HCT116 (cell line): ENCODE results near the gene PCDH1. TPM values are rescaled to one million over a fixed set of nuclear protein-coding genes. Genes with fewer than 3 reads are reported as not detected.

Experiments
- ATAC-seq: fragments of 200-7000 bp; cut with Tn5 transposase; 2 replicates; pipeline ENCODE4 v1.9.1; 2020; ENCODE audit warnings: mild to moderate bottlenecking, moderate library complexity
- BruUV-seq: library from RNA; stranded (reverse); fragments of 400-500 nt; replicated peaks from 2 replicates; lab custom pipeline; 2021; lab: Mats Ljungman, UMichigan
- CTCF ChIA-PET: fragments of 300-600 bp; sonication (Branson Sonifier 250); formaldehyde crosslinking; loops from one replicate; lab custom pipeline; 2021; ENCODE audit warnings: antibody characterized with exemption; lab: Charles Lee
- POLR2A ChIA-PET: fragments of 300-600, 350-600 bp; sonication (Branson Sonifier 250); formaldehyde crosslinking; loops from one replicate; lab custom pipeline; 2021; ENCODE audit warnings: antibody characterized with exemption; lab: Charles Lee
- RAD21 ChIA-PET, 2 experiments: fragments of 300-600 bp; sonication (Branson Sonifier 250); formaldehyde crosslinking; loops; one replicate each; lab custom pipeline; 2023; ENCODE audit warnings: low total read pairs in 2 of 2; ENCODE audit not compliant: uncharacterized antibody in 2 of 2, unreplicated experiment in 2 of 2, low non-redundant PET in 1 of 2; lab: Charles Lee
- DNase-seq: peaks from one replicate; pipeline ENCODE4 v3.0.0-alpha.2; 2010; ENCODE audit warnings: low read depth, low spot score
- H2AFZ ChIP-seq: fragments of 200-600 bp; shearing (Covaris generic), sonication (generic); 2 replicates; pipeline ENCODE4 v1.6.1; 2017; ENCODE audit warnings: low read depth, mixed run types, mixed read lengths, antibody characterized with exemption, low read length; ENCODE audit not compliant: poor library complexity, severe bottlenecking
- H3K27ac ChIP-seq: 2 replicates; pipeline ENCODE4 v1.5.1; 2012; ENCODE audit warnings: low read depth, low read length
- H3K27me3 ChIP-seq: fragments of 200-600 bp; sonication (generic); 2 replicates; pipeline ENCODE4 v1.6.1; 2016; ENCODE audit warnings: mixed run types, low read length, mixed read lengths; ENCODE audit not compliant: insufficient read depth
- H3K36me3 ChIP-seq, 2 experiments: fragments of 200-500 bp in 1 of 2; fragments of 200-600 bp in 1 of 2; sonication (Bioruptor generic) in 1 of 2; sonication (generic) in 1 of 2; 2 replicates each; pipeline versions ENCODE4 v1.5.1 to v1.6.1; 2014 to 2016; ENCODE audit warnings: low read length in 2 of 2, inconsistent platforms in 1 of 2, mixed read lengths in 1 of 2, mixed run types in 1 of 2; ENCODE audit not compliant: insufficient read depth in 2 of 2, control insufficient read depth in 1 of 2
- H3K4me1 ChIP-seq, 2 experiments: fragments of 200-600 bp in 1 of 2; sonication (generic) in 1 of 2; 2 replicates each; pipeline versions ENCODE4 v1.5.1 to v1.6.1; 2012 to 2017; ENCODE audit warnings: low read length in 2 of 2, inconsistent platforms in 1 of 2, mild to moderate bottlenecking in 1 of 2, mixed read lengths in 1 of 2, mixed run types in 1 of 2, moderate library complexity in 1 of 2; ENCODE audit not compliant: insufficient read depth in 2 of 2, control insufficient read depth in 1 of 2
- H3K4me2 ChIP-seq: fragments of 200-600 bp; sonication (generic); 2 replicates; pipeline ENCODE4 v1.6.1; 2017; ENCODE audit warnings: mixed run types, low read length, mixed read lengths
- H3K4me3 ChIP-seq, 2 experiments: fragments of 200-600 bp in 1 of 2; sonication (generic) in 1 of 2; replicated peaks in 1 of 2; 2 replicates each; pipeline ENCODE4 v1.5.1; 2011 to 2016; ENCODE audit warnings: low read length in 2 of 2, control low read depth in 1 of 2, low read depth in 1 of 2, mild to moderate bottlenecking in 1 of 2, mixed read lengths in 1 of 2, mixed run types in 1 of 2
- H3K79me2 ChIP-seq: fragments of 200-600 bp; sonication (generic); 2 replicates; pipeline ENCODE4 v1.6.1; 2017; ENCODE audit warnings: mild to moderate bottlenecking, mixed run types, low read length, moderate library complexity, mixed read lengths; ENCODE audit not compliant: insufficient read depth
- H3K9ac ChIP-seq: fragments of 200-600 bp; sonication (generic); 2 replicates; pipeline ENCODE4 v1.6.1; 2016; ENCODE audit warnings: low read length, mixed read lengths
- H3K9me2 ChIP-seq: fragments of 200-600 bp; sonication (generic), shearing (Covaris generic); 2 replicates; pipeline ENCODE4 v1.6.1; 2017; ENCODE audit warnings: mixed run types, mild to moderate bottlenecking, moderate library complexity; ENCODE audit not compliant: insufficient read depth
- H3K9me3 ChIP-seq, 2 experiments: fragments of 200-500 bp in 1 of 2; fragments of 200-600 bp in 1 of 2; sonication (Bioruptor generic) in 1 of 2; sonication (generic) in 1 of 2; 2 replicates each; pipeline ENCODE4 v1.6.1; 2014 to 2017; ENCODE audit warnings: low read length in 2 of 2, mixed read lengths in 2 of 2, inconsistent platforms in 1 of 2, low read depth in 1 of 2, mild to moderate bottlenecking in 1 of 2, mixed run types in 1 of 2, moderate library complexity in 1 of 2; ENCODE audit not compliant: control insufficient read depth in 1 of 2, insufficient read depth in 1 of 2
- H4K20me1 ChIP-seq: fragments of 200-600 bp; sonication (generic), shearing (Covaris generic); 2 replicates; pipeline ENCODE4 v1.6.1; 2017; ENCODE audit warnings: mixed run types, mild to moderate bottlenecking, moderate library complexity; ENCODE audit not compliant: insufficient read depth
- CBX3 ChIP-seq: IDR thresholded peaks from 2 replicates; pipeline ENCODE4 v1.6.1; 2012; ENCODE audit warnings: low read depth
- CEBPB ChIP-seq: IDR thresholded peaks from 2 replicates; pipeline ENCODE4 v1.6.1; 2012; ENCODE audit warnings: low read depth
- CTCF ChIP-seq, 3 experiments: fragments of 200-600 bp in 1 of 3; sonication (generic) in 1 of 3; IDR thresholded peaks in 2 of 3; conservative IDR thresholded peaks in 1 of 3; 2 replicates each; pipeline ENCODE4 v1.5.1; 2012 to 2017; ENCODE audit warnings: low read depth in 2 of 3, low read length in 2 of 3, antibody characterized with exemption in 1 of 3, borderline replicate concordance in 1 of 3, control low read depth in 1 of 3, mild to moderate bottlenecking in 1 of 3, mixed read lengths in 1 of 3, mixed run types in 1 of 3, moderate library complexity in 1 of 3; ENCODE audit not compliant: insufficient read depth in 1 of 3
- EZH2phosphoT487 ChIP-seq: fragments of 200-600 bp; IDR thresholded peaks from 2 replicates; pipeline ENCODE4 v1.6.1; 2018; ENCODE audit warnings: antibody characterized with exemption, borderline replicate concordance
- MAX ChIP-seq: IDR thresholded peaks from 2 replicates; pipeline ENCODE4 v1.6.1; 2012
- POLR2A ChIP-seq: IDR thresholded peaks from 2 replicates; pipeline ENCODE4 v1.7.0; 2011; ENCODE audit warnings: borderline replicate concordance; ENCODE audit not compliant: insufficient read depth, insufficient read length; ENCODE audit errors: extremely low read depth
- POLR2AphosphoS5 ChIP-seq: IDR thresholded peaks from 2 replicates; pipeline ENCODE4 v1.6.1; 2011; ENCODE audit warnings: mild to moderate bottlenecking, low read depth, low read length, moderate library complexity
- RAD21 ChIP-seq: IDR thresholded peaks from 2 replicates; pipeline ENCODE4 v1.6.1; 2012; ENCODE audit warnings: low read depth, mild to moderate bottlenecking
- REST ChIP-seq: IDR thresholded peaks from 2 replicates; pipeline ENCODE4 v1.6.1; 2012; ENCODE audit warnings: low read depth
- SIN3A ChIP-seq: IDR thresholded peaks from 2 replicates; pipeline ENCODE4 v1.6.1; 2012; ENCODE audit warnings: low read depth
- SP1 ChIP-seq: IDR thresholded peaks from 2 replicates; pipeline ENCODE4 v1.6.1; 2012; ENCODE audit warnings: low read depth
- SRF ChIP-seq: IDR thresholded peaks from 2 replicates; pipeline ENCODE4 v1.6.1; 2012; ENCODE audit warnings: low read depth
- TCF7L2 ChIP-seq: IDR thresholded peaks from 2 replicates; pipeline ENCODE4 v1.7.0; 2011; ENCODE audit warnings: borderline replicate concordance, inconsistent platforms; ENCODE audit not compliant: insufficient read depth, insufficient read length; ENCODE audit errors: extremely low read depth
- YY1 ChIP-seq: IDR thresholded peaks from 2 replicates; pipeline ENCODE4 v1.6.1; 2011; ENCODE audit warnings: low read length, low read depth, moderate library complexity, mild to moderate bottlenecking; ENCODE audit not compliant: insufficient replicate concordance; ENCODE audit errors: extremely low read depth
- ZBTB33 ChIP-seq: IDR thresholded peaks from 2 replicates; pipeline ENCODE4 v1.6.1; 2011; ENCODE audit warnings: mild to moderate bottlenecking, low read length, moderate library complexity; ENCODE audit not compliant: insufficient replicate concordance; ENCODE audit errors: extremely low read depth
- intact Hi-C: fragments of 100-400 bp; cut with micrococcal nuclease; formaldehyde crosslinking; loops from 2 replicates; pipeline ENCODE4 v1.10.0; 2022
- total RNA-seq: library from RNA; stranded (reverse); gene quantifications from one replicate; pipeline ENCODE4 v1.2.1, GENCODE V29; 2021; ENCODE audit not compliant: unreplicated experiment

PCDH1 gene
- total RNA-seq, 1 experiment from 2014 or later: 24.2 TPM

GRCh38 chr5:141849415-141850243 lies 28.6 kb downstream of the PCDH1 start:
- Histone ChIP-seq H3K79me2 (no peaks in the 10 kb centered on the region), H3K36me3 (no peaks in the 10 kb centered on the region), H3K27ac (peak overlapping the region; percentile 95), H4K20me1 (no peaks in the 10 kb centered on the region), H3K9me2 (no peaks in the 10 kb centered on the region), H3K9me3 (no peaks in the 10 kb centered on the region), H3K9ac (peak overlapping the region; percentile 77), H3K4me3 (peak overlapping the region; percentile 86 to 87), H3K4me1 (peaks cover 30 to 46% of the 10 kb centered on the region in 2 experiments), H2AFZ (no peak overlapping the region), H3K4me2 (peak overlapping the region; percentile 98), H3K27me3 (no peaks in the 10 kb centered on the region)
- CTCF ChIA-PET: interaction anchor here (1.0 kb wide), 1 partner anchor 28 kb away, joined by 3 read pairs; the partner anchor contains the start of gene PCDH1
- no peak for DNase-seq
- TSS peak; percentile 98 for BruUV-seq
- intact Hi-C loops: loop anchor here (2.0 kb wide), 1 partner anchor 27 kb away; no protein-coding TSS in a partner anchor
- POLR2A ChIA-PET: interaction anchor here (0.5 to 1.3 kb wide), 6 partner anchors 8 to 1672 kb away, joined by 3 to 6 read pairs (median 4); no protein-coding TSS in a partner anchor
- peak; percentile 75 for ATAC-seq
- no peak for TF ChIP-seq EZH2phosphoT487
- TF ChIP-seq ZBTB33: no peak
- peak; percentile 69 for TF ChIP-seq POLR2A
- TF ChIP-seq CTCF (IDR thresholded peaks at IDR 0.05 in 2 of 3, conservative IDR thresholded peaks at IDR 0.05 in 1 of 3; ENCODE audit: borderline replicate concordance in 1 of 3, insufficient read depth in 1 of 3, low read depth in 2 of 3, low read length in 2 of 3): 0 out of 6 replicates have a peak, but pooled peaks of 1 of the 3 experiments have one; percentile 6
- TF ChIP-seq REST: no peak
- peak; percentile 87 for TF ChIP-seq POLR2AphosphoS5
- peak; percentile 65 for TF ChIP-seq YY1
- TF ChIP-seq RAD21: no peak
- TF ChIP-seq SP1: no peak
- TF ChIP-seq CEBPB: no peak
- TF ChIP-seq MAX: no peak
- no peak for TF ChIP-seq CBX3
- no peak for TF ChIP-seq SIN3A
- TF ChIP-seq SRF: no peak
- TF ChIP-seq TCF7L2: no peak
- RAD21 ChIA-PET: interaction anchor here in 1 of 2 experiments (0.7 kb wide), 1 partner anchor 17 kb away, joined by 3 read pairs; no protein-coding TSS in a partner anchor
